CD4-positive, alpha-beta T cell treated with Interleukin-6 at 100 ng/mL for 8 hours (primary cell): ENCODE results near the gene JAM3.
A peak's percentile ranks its signal among the peaks of the same experiment; 100 is the strongest.

Source experiments
- DNase-seq: peaks from one replicate; pipeline ENCODE4 v3.0.0-alpha.2; 2020; ENCODE audit warnings: mixed read lengths, low spot score

Gene JAM3

GRCh38 chr11:134068829-134069425, at the start of gene JAM3:
Gene JAM3, plus strand, starts transcription at chr11:134069072. Its CDS starts 12 bp downstream, at chr11:134069084.
- DNase-seq, result peak; percentile 96

GRCh38 chr11:134019500-134019899, 49.4 kb upstream of the JAM3 start:
- DNase-seq, result no peak

GRCh38 chr11:134020598-134020997, 48.3 kb upstream of the JAM3 start:
- no peak for DNase-seq

GRCh38 chr11:134021326-134021725, 47.5 kb upstream of the JAM3 start:
- DNase-seq, result no peak

- no peak for DNase-seq
Measured at GRCh38 chr11:134022748-134023147, 46.1 kb upstream of the JAM3 start.

- DNase-seq, result no peak
Measured at GRCh38 chr11:134024420-134025081, 44.3 kb upstream of the JAM3 start.

GRCh38 chr11:134025082-134025429, 43.8 kb upstream of the JAM3 start:
- no peak for DNase-seq

- DNase-seq, result no peak
Measured at GRCh38 chr11:134026655-134027343, 42.1 kb upstream of the JAM3 start.

GRCh38 chr11:134027671-134028070, 41.2 kb upstream of the JAM3 start:
- DNase-seq, result peak; percentile 41

GRCh38 chr11:134028368-134028920, 40.4 kb upstream of the JAM3 start:
- no peak for DNase-seq

GRCh38 chr11:134030853-134031252, 38.0 kb upstream of the JAM3 start:
- no peak for DNase-seq

GRCh38 chr11:134032043-134032442, 36.8 kb upstream of the JAM3 start:
- DNase-seq, result no peak

GRCh38 chr11:134032501-134033091, 36.3 kb upstream of the JAM3 start:
- no peak for DNase-seq

GRCh38 chr11:134033276-134033675, 35.6 kb upstream of the JAM3 start:
- DNase-seq, result no peak

GRCh38 chr11:134033696-134034491, 35.0 kb upstream of the JAM3 start:
- DNase-seq, result peak; percentile 71

- no peak for DNase-seq
Measured at GRCh38 chr11:134034496-134035381, 34.1 kb upstream of the JAM3 start.

GRCh38 chr11:134036492-134037045, 32.3 kb upstream of the JAM3 start:
- DNase-seq, result peak; percentile 17

GRCh38 chr11:134037046-134037908, 31.6 kb upstream of the JAM3 start:
- DNase-seq, result peak; percentile 68

GRCh38 chr11:134038897-134039470, 29.9 kb upstream of the JAM3 start:
- no peak for DNase-seq
